ENCODE measurements around the gene SIK3. TPM values are rescaled to one million over a fixed set of nuclear protein-coding genes. Genes with fewer than 3 reads are reported as not detected.

SIK3 gene
- total RNA-seq, 1 donor from 2014 or later = 12.3 TPM

GRCh38 chr11:117110294-117110950 lies 12.2 kb upstream of the SIK3 start:
- no peak for DNase-seq (ENCODE audit: low spot score)

- no peak for DNase-seq (ENCODE audit: low spot score)
Observed at GRCh38 chr11:117107701-117108590, 9.7 kb upstream of the SIK3 start.

- DNase-seq (ENCODE audit: low spot score) = no peak
Observed at GRCh38 chr11:117100556-117100955, 2.3 kb upstream of the SIK3 start.

GRCh38 chr11:117099696-117100095 lies 1.5 kb upstream of the SIK3 start:
- DNase-seq (ENCODE audit: low spot score) = no peak

GRCh38 chr11:117097389-117098268 lies 599 bp downstream of the SIK3 start:
- DNase-seq (ENCODE audit: low spot score) = peak; percentile 41

GRCh38 chr11:117097014-117097388 lies 1.2 kb downstream of the SIK3 start:
- DNase-seq (ENCODE audit: low spot score) = no peak

- no peak for DNase-seq (ENCODE audit: low spot score)
Observed at GRCh38 chr11:117096201-117096991, 1.8 kb downstream of the SIK3 start.

GRCh38 chr11:117095284-117096161 lies 2.7 kb downstream of the SIK3 start:
- no peak for DNase-seq (ENCODE audit: low spot score)

GRCh38 chr11:117094776-117095175 lies 3.5 kb downstream of the SIK3 start:
- no peak for DNase-seq (ENCODE audit: low spot score)

- no peak for DNase-seq (ENCODE audit: low spot score)
Observed at GRCh38 chr11:117092951-117093590, 5.2 kb downstream of the SIK3 start.

- no peak for DNase-seq (ENCODE audit: low spot score)
Observed at GRCh38 chr11:117091753-117092477, 6.3 kb downstream of the SIK3 start.

GRCh38 chr11:117090111-117090706 lies 8.0 kb downstream of the SIK3 start:
- no peak for DNase-seq (ENCODE audit: low spot score)

GRCh38 chr11:117089685-117090084 lies 8.5 kb downstream of the SIK3 start:
- DNase-seq (ENCODE audit: low spot score) = peak; percentile 50

- DNase-seq (ENCODE audit: low spot score) = no peak
Observed at GRCh38 chr11:117087446-117087845, 10.8 kb downstream of the SIK3 start.

- no peak for DNase-seq (ENCODE audit: low spot score)
Observed at GRCh38 chr11:117084992-117085391, 13.2 kb downstream of the SIK3 start.

- no peak for DNase-seq (ENCODE audit: low spot score)
Observed at GRCh38 chr11:117083011-117083935, 15.0 kb downstream of the SIK3 start.

GRCh38 chr11:117081908-117082307 lies 16.3 kb downstream of the SIK3 start:
- DNase-seq (ENCODE audit: low spot score) = no peak

Data from umbilical cord (tissue), 2 donors.